Renal cortical epithelial cell (primary cell): ENCODE measurements around the gene OSTC. TPM values are rescaled to one million over a fixed set of nuclear protein-coding genes. Genes with fewer than 3 reads are reported as not detected.
"Not testable (repeated sequence)": the region's sequence is repeated elsewhere in the genome, so short reads cannot be mapped to it uniquely, and the experiment has no call there.

Source experiments
- DNase-seq: peaks from one replicate; pipeline ENCODE4 v3.0.0-alpha.2; 2011; ENCODE audit warnings: low read depth
- total RNA-seq: library from RNA; depleted of rRNA; stranded (reverse); fragments of >200 nt; gene quantifications from 2 replicates; pipeline ENCODE4 v1.2.3, GENCODE V29; 2014

OSTC gene
- total RNA-seq, 1 donor from 2014 or later = 138 TPM

DNA sequence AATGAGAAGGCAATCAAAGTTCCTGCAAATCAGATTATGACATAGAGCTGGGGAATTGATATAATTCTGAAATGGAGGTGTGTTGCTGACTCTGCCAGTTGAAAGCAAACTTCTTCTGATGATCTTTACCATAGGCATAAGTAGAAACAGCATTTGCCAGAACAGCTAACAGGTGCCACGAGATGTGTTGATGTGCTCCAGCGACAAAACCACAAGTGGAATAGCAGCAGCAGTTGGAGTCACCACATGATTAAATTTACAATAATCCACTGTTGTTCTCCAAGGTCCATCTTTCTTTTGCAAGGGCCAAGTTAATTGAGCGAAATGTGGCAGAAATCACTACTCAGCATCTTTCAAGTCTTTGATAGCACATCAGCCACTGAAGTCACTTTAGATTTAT, 3.7 kb upstream of the OSTC start:
- no peak for DNase-seq

DNA sequence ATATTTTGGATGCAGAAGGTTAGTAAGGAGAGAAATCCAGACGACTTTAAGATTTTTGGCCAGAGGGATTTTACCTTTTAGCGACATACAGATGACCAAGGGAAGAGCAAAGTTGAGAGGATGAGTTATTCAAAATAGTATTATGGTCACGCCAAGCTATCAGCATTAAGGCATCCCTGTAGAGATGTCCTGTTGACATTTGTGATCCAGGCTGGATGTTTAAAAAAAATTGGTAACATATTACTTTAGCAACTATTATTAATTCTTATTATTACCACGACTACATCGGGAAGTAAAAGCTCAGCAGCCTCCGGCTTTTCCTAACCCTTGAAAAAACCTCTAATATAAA, 562 bp upstream of the OSTC start:
- DNase-seq = no peak

DNA sequence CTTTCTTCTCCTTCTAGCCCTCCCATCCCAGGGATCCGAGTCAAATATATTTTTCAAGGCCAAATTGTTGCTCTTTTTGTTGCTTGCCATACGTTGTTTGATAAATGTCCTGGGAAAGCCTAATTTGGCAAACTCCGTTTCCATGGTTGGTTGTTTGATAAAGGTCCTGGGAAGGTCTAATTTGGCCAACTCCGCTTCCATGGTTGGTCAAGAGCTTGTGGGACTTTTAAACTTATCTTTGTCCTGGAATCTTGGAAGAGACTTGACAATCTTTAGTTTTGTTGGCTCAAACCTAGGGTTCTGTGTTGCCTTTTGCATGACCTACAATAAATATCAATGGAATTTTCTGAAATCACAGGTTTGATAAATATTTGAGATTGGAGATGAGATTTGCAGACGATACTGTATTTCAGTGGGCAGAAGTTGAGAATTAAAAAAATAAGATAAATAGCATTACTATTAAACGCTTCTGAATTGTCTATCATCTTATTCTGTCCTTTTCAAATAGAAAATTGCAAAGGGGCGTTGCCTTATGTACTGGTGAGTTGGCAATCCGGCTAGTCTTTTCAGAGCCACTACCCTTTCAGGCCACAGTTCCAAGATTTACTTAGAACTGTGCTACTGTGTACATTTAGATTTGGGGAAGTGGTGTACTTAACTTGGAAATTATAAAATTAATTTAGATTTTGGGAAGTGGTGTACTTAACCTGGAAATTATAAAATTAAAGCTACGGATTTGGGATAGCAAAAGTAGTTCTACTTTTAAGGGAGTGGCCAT, 804 bp downstream of the OSTC start:
- DNase-seq = peak; percentile 50

DNA sequence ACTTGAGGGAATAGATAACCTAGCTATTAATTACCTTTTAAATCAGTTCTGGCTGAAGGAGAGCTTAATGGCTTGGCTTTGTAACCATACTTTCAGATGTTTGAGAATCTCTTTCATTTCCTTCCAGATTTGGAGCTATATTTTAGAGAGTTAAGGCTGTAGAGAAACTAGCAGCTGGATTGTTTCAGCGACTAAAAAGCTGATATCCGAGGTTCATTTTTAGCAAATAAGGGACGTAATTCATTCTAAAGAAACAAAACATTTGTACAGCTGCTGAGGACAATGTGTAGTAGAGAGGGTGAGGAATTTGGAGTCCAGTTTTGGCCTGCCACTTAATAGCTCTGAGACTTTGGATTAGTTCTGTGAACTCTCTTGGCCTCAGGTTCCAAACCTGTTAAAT, 12.2 kb downstream of the OSTC start:
- no peak for DNase-seq

DNA sequence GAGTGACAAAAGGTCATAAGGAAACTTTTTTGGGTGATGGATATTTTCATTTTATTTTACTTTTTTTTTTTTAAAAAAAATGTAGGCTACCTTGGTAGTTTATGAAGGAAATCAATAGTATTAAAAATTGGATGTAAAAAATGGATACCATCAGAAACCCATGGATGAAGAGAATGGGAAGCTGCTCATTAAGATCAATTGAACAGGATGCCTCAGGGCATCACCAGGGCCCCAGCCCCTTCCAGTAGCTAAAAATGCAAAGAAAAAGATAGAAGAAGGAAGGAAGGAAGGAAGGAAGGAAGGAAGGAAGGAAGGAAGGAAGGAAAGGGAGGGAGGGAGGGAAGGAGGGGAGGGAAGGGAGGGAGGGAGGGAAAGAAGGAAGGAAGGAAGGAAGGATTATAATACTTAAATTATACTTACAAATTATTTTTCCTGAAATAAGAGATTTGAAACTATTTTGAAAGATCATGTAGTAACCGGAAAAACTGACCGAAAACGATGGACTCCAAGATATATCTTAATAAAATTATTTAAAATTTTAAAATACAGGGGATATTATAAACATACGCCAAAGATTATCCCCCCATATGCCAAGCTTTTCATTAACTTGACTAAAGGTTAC, 24.1 kb downstream of the OSTC start:
- no peak for DNase-seq

DNA sequence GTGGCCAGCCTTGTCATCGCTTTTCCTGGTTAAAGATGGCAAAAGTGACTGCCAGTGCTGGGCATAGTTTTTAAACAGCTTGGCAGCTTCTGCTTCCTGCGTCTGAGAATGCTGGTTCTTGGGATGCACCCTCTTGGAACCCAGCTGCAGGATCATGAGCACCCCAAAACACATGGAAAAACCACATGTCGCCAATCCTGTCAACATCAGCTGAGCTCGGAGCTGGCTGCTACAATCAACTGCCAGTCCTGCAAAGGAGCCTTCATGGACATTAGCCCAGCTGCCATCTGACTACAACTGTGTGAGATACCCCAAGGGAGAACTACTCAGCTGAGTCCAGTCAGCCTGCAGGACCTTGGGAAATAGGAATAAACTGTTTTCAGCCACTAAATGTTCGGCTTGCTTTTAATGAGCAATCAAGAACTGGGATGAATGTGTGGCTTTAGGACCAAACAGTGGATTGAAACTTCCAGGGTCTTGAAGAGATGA, 31.0 kb downstream of the OSTC start:
- no peak for DNase-seq

DNA sequence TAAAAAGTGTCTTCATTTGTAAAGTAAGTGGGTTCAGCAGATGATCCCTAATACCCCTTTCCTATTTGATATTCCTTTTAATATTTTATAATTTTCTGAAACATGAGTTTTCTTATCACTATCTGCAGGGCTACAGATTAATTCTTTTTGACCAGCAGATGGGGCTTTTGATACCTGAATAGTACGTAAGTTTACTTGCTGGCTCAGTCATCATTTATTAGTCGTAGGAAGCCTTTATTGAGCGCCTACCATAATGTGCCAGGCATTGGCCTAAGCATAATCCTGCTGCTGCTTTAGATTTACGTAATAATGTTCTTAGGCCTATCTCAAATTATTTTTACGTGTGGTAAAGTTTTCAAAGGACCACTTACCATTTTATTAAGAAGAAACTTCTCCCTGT, 33.1 kb downstream of the OSTC start:
- peak; percentile 44 for DNase-seq

DNA sequence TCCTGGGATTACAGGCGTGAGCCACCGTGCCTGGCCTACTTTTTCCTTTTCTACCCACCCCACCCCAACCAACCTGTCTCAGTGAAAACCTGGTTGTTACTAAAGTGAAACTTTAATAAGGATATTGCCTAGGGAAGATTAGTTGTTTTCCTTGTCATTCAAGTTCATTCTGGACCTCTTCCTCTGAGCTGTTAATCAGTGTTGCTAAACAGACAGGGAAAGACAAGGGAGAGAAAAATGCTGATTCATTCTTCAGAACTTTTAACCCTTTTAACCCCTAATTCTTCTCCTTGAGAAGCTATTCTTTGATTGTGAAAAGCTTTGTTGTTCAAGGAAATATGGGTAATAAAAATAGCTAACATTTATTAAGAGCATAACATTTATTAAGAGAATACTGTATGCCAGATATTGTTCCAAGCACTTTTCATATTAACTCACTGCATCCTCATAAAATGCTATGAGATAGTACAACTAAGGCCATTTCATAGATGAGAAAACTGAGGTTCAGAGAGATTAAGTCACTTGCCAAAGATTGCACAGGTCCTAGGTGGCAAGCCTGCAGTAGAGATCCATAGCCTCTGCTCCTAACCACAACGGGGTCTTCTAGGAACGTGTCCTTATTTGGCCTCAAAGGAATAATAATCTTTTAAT, 34.8 kb downstream of the OSTC start:
- DNase-seq = peak; percentile 73

DNA sequence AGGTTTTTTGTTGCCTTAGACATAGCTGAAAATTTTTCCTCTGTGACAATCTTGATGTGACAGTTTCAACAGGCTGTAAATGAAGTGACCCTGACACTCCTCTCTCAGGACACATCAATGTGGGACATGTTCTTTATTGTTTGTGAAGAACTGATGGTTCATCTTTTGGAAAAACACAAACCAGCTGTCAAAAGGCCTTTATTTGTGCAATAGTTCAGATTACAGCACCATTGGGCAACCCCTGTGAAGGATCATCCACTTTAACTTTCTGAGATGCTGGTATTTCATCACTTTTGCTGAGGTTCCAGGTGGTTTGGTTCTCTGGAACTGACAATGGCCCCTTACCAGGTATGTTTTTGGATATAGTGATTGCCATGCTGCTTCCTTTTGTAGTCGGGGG, 40.3 kb downstream of the OSTC start:
- peak; percentile 15 for DNase-seq

DNA sequence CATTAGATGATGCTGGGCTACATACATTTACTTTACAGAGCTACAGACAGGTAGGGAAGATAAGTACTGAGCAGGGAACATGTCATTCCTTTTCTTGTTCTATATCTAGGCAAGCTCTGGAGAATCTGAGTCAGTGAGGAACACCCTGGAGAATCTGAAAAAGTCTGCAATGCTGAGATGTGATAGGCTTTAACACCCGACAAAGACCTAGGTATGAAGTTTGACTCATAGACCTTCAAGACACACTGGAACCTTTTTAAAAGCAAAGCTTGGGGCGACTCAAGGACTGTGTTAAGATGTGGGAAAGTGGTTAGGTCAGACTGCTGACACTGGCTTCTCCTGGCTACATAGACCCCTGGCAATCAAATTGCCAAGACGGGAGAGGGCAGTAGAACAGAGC, 42.8 kb downstream of the OSTC start:
- no peak for DNase-seq

DNA sequence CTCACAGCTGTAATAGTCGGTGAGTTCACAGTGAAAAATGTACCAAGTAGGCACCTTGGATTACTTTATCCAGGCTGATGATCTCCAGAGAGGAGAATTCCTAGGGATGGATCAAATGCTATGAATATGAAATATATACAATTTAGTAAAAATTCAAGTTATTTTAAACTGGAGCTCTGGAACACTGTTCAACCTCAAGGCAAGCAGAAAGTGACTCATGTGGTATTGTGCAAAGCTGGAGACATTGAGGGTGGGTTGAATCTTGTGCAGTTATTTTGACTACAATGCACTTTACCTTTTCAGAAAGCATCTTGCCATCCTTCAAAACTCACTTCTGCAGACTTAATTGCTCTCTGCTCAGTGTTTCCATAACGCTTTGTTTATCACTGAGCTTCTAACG, 43.4 kb downstream of the OSTC start:
- DNase-seq = peak; percentile 31

DNA sequence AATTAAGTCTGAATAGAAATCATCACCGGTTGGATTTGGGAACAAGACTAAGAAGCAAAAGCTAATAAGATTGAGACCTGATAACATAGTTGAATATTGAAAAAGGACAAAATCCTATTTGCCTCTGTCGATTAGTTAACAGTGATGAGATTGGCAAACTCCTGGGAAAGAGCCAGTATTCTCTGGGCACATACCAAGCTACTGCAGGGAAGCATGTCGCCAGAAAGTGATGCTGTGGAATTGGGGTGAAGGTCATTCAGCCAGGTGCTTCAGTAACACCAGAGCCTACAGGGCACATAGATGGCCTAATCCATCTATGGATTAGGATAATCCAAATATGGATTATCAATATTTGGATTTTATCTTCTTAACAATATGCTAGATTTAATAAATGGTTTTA, 44.0 kb downstream of the OSTC start:
- DNase-seq = no peak

DNA sequence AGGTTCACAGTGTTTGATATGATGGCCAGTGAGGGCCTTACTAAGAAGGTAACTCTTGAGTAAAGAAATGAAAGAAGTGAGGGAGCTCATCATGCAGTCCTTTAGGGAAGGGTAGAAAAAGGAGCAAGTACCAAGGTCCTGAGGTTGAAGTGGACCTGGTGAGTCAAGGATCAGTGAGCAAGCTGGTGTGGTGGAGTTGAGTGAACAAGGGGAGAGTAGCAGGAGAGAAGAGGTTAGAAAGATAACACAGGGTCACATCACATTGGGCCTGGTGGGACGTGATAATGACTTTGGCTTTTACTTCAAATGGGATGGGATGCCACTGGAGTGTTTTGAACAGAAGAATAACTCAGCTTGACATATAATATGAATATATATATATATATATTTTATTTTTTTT, 44.7 kb downstream of the OSTC start:
- no peak for DNase-seq

DNA sequence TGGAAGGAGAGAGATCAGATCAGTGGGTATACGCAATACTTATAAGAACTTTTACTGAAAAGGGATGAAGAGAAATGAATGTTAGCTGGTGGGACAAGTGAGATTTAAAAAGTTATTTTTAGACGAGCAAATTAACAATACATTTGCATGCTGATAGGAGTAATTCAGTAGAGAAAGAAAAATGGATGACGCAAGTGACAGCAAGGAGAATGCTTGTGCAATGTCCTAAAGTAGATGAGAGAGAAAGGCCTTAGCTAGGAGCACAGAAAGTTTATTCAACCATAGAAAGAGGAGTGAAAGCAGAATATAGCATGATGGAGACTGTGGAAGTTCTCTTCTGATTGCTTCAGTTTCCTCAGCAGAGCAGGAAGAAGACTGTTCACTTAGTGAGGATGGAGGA, 45.8 kb downstream of the OSTC start:
- DNase-seq = no peak

DNA sequence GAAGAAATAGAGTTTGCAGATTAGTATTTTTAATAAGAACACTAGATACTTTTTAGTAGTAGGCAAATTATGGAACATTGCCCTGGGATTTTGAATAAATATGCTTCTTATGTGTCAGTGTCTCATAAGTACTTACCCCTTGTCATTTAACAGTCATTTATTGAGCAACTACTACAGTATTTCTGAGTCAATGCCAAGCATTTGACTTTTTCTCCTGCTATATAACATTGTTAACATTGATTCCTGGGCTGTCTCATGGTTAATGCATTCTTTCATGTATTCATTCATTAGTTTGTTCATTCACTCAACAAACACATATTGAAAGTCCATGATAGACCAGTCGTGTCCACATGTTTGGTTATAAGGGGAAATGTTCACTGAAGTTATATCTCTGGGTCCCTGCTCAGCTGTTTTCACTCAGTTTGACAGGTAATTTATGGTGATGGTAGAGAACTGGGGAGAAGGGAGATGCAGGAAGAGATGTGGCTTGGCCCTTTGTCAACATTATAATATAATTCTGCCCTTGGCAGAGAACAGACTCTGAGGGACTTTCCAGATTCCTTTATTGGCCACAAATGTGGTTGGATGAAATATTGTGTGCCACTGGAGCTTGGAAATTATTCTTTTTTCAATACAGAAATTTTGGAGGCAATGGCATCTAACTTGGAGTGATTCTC, 49.8 kb downstream of the OSTC start:
- DNase-seq = peak; percentile 64

DNA sequence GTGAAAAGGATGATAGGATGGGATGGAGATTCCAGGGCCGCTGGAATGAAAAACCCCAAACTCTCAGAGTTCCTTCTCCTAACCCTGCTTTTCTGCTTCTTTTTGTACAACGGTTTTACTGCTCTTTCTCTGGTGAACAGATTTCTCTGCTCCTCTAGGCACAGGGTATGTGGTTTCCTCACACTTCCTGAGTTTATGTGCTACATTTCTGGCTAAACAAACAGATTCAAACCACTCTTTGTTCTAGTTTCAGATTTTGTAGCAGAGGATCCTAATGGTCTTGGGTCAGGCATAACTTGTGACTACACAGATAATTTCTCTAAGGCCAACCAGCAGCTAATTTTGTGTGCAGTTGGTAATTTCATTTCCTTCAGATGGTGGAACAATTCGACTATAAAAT, 52.6 kb downstream of the OSTC start:
- peak; percentile 87 for DNase-seq

DNA sequence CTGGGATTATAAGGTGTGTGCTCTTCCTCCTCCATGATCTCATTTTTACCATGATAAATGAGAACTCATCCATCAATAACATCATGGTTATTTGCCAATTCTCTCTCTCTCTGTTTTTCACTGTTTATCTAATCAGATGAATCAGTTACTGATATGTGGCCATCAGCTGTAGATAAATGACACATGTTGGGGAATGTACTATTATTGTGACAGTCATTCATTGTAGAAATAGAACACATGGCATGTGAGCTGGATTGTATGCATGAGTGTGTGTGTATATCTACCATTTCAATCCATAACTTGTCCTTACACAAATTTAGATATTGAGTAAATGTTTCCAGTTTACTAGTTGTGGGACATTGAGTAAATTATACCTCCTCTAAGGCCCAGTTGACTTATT, 53.0 kb downstream of the OSTC start:
- DNase-seq = no peak

DNA sequence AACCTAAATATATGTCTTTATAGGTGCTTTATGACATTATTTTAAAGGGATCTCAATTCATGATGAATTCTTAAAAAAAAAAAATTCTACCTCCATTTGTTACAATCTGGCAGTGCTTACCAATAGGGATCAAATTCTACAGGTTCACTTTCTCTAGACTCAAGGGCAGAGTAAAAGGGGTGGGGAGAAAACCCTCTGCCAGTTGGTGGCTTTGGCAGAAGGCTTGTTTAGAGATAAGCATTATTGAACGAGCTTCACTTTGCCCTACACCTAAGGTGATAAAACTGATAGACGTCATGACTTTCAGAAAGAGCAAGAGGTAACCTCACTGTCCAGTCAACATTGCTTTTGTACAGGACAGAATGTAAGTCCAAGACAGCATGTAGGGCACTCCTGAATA, 53.6 kb downstream of the OSTC start:
- no peak for DNase-seq

DNA sequence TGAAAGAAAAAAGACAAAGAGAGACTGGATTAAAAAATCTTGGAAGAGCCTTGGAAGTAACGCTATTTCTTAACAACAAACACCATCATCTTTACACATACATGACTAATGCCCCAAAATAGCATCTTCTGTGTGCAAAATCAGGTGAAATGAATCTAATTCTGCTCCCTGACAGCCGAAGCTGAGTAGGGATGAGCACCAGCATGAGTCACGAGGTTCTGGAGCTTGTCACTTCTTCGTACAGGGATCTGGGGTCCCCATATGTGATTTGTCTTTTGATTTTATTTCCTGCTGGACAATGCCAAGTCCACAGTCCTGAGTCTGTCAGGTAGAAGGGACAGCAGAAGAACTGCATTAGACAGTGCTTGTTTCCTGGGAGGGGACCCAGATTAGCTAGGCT, 55.9 kb downstream of the OSTC start:
- no peak for DNase-seq

DNA sequence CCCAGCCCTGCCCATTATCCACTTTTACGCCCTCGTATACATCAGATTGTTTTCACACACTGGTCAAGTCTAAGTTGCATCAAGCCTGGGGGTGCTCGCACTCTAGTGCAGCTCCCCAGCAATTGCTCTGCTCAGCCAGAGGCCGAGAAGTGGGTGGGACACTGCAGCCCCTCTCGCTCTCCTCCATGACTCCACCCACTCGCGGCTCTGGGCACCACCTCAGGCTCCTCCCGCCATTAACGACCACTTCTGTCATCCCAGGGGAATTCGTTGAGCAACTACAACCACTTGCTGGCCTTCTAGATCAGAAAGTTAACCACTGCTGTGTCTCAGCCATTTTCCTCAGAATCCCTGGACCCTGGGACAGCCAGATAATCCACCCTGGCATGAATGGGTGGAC, 58.8 kb downstream of the OSTC start:
- no peak for DNase-seq

DNA sequence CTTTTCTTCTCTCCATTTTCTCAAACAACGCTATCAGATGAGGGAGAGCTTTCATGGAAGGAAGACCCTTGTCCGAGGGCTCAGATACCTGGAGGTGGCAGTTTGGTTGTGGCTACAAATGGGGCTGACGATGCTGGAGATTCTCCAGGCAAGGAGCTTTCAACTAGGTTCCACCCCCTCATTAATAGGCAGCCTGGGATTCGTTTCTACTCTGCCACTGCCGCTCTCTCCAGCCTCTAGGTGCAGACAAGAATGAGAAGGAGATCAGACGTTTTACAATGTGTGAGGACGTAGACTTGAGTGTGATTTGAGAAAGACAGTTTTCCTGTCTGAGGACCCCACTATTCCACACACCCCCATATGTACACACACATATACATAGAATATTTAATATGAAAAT, 59.3 kb downstream of the OSTC start:
- DNase-seq = no peak

DNA sequence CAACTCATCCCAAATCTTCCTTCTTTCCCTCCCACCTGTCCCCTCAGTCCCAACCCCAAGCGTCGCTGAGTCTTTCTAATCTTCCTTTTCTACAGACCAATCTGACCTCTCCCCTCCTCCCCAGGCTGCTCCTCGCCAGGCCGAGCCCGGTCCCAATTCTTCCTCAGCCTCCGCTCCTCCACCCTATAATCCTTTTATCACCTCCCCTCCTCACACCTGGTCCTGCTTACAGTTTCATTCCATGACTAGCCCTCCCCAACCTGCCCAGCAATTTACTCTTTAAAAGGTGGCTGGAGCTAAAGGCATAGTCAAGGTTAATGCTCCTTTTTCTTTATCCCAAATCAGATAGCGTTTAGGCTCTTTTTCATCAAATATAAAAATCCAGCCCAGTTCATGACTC, 60.2 kb downstream of the OSTC start:
- not testable (repeated sequence) for DNase-seq

DNA sequence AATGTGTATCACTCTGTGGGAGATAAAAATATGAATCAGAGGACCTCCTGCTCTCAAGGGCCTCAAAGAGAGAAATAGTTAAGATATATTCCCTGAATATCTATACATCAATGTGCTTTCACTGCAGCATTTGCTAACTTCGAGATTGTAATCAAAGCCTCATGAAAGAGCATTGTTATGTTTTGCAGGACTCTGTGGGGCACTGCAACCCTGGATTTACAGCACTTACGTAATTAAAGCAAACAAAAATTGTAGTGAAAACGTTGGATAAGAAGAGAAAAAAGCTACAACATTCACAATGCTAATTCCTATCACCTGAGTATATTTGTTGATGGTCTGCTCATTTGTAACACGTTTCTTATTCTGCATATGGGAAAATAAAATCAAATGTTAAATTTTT, 64.5 kb downstream of the OSTC start:
- DNase-seq = no peak
